Posterior cingulate gyrus (tissue), 11 donors: ENCODE measurements around the gene ITGB5.
"Not testable (repeated sequence)": the region's sequence is repeated elsewhere in the genome, so short reads cannot be mapped to it uniquely, and the experiment has no call there.

Experiments
- DNase-seq, 10 donors: peaks; one replicate each; pipeline versions ENCODE4 v3.0.0 to v3.0.0-alpha.2; 2020 to 2021; ENCODE audit warnings: mixed read lengths in 3 of 10
- intact Hi-C: fragments of 100-400 bp; cut with DNase I; formaldehyde crosslinking; loops from one replicate; pipeline ENCODE4 v1.15.1; 2023

The ITGB5 gene

DNA sequence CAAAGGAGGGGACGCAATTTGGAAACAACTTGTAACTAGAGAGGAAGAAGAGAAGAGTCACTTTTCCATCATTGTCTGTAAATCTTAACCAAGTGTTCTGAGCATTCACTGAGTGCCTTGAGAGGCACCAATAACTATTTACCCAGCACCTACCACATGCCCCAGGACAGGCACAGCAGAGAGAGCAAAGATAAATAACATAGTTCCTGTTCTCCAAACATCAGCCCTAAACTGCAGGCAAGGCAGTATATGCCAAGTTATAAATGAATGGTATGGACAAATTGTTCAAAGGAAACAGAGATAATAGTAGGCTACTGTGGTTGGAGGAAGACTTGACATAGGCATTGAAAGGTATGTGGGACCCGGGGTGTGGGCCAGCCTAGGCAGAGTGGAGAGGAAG, 45.6 kb downstream of the ITGB5 start:
- DNase-seq: no peak
- intact Hi-C loops: no loop called here

DNA sequence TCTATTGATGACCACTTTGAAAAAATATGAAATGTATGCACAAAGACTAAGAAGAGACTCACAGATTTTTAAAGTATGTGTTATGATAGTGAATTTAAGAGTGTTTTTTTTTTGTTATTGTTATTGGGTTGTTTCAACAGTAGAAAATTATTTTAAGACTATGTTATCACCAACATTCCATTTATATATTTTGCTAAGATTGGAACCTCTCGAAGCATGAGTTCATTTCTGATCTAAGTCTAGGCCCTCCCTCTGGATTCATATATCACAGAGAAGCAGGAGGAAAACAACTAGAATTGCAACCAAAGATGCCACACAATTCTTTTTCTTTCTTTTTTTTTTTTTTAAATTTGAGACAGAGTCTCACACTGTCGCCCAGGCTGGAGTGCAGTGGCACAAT, 46.8 kb downstream of the ITGB5 start:
- intact Hi-C loops: no loop called here

DNA sequence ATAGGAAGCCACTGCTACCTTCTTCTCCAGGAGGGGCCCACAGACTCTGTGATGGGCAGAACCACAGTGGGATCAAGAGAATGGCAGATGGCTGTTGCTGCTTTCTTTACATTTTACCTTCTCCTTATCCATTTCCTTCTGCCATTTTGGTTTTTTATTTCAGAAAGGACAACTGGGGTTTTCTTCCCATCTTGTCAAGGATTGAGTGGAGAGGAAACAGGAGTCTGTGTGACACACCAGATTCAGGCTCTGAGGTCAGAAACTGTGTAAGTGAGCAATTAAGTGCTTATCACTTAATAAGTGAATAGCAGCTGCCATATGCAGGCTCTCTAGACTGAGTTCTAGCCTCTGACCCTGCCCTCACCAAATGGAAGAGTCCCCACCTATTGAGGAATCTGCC, 47.3 kb downstream of the ITGB5 start:
- no peak for DNase-seq
- intact Hi-C loops: no loop called here

More for the DNA sequence above, 46.8 kb downstream of the ITGB5 start:
- DNase-seq: no peak

DNA sequence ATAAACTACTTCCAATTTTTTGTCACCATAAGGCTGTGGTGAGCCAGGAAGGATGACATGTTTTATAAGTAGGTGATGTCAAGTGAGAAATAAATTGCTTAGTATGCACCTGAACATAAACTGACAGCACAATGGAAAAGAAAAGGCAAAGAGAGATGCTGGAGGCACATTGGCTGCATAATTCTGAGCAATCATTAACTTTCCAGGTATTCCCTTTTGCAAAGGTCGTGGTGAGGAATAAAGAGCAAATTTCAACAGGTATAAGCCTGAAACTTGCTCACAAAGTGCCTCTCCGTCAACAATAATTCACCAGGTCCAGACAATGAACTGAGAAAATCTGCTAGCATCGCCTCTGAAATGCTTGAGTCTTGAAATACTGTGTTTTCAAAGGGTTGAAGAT, 48.2 kb downstream of the ITGB5 start:
- intact Hi-C loops: no loop called here
- DNase-seq: no peak

DNA sequence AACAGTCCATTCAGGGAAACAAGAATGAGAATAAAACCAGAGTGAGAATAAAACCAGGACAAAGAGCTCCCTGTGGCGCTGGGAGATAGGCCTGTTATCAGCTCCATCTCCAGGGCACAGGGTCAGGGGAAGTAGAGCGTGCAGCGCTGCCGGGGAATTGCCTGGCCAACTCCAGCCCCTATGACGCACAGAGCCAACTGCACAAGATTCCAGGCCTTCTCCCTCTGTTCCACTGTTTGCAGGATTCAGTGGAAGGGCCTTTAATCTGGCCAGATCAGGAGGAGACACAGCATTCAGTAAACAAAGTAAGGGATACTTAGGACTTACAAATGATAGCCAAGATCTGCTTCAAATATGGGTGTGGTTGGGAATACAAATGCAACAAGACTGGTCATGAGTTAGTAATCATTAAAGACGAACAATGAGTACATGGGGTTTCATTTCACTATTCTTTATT, 49.4 kb downstream of the ITGB5 start:
- intact Hi-C loops: no loop called here
- DNase-seq: no peak

DNA sequence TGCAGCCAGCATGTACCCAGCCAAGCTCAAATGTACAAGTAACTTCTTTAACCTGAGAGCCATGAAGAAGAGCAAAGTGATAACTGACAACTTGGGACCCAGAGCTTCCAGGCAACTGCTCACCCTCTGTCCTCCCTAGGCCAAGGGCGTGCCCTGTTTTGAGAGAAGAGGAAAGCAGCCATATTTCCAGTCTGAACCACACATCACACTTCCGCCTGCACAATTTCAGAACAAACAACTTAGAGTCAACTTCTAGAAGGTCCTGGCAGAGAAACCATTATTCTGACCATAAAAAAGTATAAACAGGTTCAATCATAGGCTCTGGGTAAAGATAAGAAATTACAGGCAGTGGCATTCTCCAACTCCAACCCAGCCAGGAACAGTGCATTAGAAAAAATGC, 50.1 kb downstream of the ITGB5 start:
- intact Hi-C loops: no loop called here

DNA sequence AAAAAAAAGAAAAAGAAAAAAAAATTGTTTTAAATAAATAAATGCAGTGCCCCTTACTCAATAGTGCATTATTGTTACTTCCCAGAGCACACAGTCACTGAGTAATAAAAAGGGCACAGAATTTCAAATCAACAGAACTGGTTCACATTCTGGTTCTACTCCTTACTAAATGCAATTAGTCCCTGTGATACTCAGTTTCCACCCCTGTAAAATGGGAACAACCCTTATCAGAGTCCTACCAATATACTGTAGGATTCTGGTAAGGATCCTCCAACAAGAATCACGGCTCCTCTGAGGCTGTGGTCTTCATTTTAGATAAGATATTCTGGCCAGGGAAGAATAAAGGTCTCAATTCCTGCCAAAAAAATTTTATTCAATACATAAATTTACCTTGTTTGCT, 50.7 kb downstream of the ITGB5 start:
- intact Hi-C loops: no loop called here
- no peak for DNase-seq

More for the DNA sequence above, 50.1 kb downstream of the ITGB5 start:
- no peak for DNase-seq

DNA sequence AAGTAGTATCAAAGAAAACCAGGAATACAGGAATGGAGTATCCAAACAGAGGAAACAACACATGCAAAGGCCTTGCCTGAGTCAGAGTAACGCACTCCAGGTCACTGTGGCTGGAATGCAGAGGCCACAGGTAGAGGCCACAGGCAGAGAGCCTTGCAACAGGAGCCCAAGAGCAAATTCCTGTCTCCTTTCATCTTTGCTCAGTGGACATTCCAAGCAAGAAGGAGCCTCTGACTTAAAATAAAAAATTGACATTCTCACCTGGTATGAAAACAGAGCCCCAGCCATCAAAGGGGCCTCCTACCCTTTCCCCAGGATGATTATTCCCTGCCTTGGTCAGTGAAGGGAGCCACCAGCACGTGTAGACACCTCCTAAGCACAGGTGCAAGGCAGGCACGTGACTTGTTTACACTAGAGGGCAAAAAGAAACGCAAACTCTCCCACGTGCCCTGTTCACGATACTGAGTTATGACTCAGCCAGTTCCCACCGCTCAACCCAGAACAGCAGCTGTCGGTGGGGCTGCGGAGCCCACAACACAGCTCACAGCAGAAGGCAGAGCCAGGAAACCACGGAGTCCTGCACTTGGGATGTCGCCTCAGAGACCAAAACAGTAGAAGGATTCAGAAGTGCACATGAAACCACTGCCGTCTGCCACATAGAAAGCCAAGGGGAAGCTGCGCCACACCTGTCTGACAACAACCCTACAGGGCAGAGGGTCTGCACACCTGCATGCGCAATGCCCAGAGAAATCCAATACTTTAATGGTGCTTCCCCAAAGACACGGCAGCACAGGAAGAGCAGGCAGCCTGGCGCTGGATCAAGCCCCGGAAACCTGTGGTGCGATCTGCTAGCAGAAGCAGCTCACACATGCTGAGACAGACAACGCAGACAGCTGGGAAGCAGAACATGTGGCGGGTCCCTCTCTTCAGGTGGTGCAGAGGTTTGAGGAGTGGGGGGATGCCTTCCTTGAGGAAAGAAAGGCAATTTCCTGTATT, 52.1 kb downstream of the ITGB5 start:
- peak in 3 of 10 donors; percentile 39 to 90 (median 79) for DNase-seq
- intact Hi-C loops: no loop called here

DNA sequence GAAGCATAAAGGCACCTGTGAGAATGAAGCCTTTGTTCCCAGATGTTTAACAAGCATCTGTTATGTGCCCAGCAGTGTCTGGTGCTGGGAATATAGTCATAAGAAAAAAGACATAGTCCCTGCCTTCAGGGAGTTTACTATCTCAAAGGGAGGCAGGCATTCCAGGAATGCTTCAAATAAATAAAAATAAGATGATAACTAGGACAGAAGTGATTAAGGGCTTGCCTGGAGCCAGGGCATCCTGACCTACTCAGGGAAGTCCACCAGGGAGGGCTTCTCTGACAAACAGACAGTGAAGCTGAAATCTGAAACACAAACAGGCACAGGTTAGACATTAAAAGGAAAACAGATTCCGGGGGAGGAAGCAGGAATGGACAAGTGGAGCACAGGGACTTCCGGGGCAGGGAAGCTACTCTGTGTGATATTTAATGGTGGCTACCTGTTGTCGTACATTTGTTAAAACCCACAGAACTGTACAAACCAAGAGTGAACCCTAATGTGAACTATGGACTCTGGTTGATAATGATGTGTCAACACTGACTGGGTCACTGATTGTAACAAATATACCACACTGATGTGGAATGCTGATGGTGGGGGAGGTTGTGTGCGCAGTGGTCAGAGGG, 53.3 kb downstream of the ITGB5 start:
- no peak for DNase-seq
- intact Hi-C loops: no loop called here

DNA sequence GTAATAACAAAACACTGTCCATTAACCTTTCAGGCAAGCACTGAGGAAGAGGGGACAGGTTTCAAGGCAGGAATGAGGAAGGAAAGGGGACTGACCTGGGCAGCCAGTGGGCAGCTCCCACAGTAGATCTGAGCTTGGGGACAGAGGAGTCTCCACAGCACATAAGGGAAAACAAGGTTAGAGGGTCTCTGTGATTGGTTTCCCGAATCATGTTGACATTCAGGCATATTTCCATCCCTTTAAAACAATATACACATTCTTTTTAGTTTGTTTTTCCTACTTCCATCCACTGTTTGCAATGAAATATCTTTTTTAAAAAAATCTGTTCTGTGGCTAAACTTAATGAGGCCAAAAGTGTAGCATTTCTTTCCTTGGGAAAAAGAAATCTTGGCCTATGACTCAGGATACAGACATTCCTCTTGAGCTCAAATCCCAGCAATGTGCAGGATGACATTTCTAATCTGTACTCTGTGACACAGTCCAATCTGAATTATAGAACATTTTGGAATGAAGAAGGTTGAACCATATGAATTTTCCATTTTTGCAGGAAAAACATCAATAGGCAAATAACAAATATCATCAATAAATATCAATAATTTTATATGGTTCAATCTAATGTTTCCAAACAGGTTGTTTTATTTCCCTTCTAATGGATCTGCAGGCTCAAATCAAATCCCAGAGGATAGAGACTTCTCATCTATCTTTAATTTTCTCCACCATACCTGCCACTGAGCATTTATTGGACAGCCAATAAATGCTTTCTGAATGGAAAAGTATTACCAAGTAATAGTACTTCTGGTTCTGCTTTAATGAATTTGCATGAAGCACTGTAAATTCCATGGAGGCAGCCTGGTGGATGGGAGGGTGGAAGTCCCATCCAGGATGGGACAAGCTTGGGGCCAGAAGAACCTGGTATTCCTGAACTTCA, 54.1 kb downstream of the ITGB5 start:
- intact Hi-C loops: no loop called here
- DNase-seq: no peak

DNA sequence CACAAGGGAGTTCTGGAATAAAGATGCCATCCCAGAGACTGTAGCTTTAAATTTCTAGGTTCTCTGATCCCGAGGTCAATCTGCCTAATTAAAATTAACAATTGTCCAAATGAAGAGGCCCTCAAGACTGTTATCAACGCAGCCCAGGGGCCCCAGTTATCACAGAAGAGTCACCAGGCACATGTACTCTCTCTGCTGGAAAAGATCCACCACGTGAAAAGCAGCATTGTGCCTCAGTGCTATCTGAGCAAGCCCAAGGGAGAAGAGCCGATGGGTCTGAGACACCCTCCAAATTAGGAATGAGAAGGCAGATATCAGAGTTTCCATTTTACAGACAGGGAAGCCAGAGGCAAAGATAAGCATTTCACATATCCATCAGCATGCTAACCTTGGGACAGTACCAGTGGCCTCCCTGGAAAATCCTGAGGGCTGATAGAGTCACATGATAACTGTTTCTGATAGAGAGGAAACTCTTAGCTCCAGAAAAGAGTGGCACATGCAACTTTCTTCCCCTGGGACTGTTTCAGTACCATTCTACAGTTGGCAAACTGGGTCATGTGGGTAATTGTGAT, 55.5 kb downstream of the ITGB5 start:
- DNase-seq: no peak

DNA sequence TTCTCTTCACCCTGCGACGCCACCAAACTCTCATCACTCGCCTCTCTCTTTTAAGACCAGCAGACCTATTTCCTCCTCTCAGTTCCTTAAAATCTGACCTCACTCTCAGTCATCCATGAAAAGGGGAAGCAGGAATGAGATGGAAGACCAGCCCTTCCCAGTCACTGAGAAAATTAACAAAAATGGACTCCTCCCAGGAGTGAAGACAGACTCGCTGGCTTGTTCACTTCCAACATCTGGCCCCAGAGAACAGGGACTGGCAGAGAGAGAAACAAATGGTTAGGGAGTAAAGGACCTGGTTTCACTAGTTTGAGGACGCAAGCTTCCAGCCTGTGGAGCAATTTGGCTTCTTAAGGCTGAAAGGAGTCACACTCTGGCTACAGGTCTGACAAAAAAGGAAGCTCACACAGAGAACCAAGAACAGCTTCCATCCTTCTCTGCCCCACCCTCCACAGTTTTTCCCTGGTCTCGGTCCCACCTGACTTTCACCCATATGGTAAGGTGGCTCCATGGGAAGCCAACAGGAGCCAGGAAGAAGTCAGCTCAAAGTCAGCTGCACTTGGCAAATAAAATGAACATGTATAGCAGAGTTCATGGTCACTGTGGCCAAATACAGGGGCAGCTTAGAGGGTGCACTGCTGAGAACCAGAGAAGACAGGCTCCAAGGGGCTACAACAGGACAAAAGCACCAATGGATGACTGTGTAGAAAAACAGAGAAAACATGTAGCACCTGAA, 57.2 kb downstream of the ITGB5 start:
- DNase-seq: no peak

More for the DNA sequence above, 55.5 kb downstream of the ITGB5 start:
- intact Hi-C loops: no loop called here

DNA sequence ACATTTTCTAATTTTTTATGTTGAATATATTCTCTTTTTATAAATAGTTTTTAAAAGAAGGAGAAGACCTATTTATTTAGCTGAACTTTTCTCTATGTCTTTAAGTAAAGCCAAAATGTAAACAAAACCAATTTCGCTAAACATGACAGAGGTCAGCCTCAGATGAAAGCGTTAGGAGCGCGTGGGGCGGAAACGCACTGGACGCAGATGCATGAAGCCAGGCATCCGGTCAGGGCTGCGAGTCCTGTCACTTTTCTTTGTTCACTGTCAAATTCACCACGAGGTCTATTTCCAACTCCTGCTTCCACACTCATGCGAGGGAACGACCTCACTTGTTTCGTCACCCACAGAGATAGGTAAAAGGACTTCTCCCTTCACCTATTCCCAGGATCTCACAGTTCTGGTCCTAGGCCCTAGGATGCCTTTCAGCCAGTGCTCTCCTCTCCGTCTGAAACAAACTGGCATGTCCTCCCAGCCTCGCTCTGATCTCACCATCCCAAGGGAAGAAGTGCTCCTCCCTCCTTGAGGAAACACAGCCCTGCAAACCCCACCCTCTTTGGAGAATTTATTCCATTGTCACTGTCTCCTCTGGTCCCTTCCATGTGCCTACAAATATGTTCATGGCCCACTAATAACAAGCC, 57.9 kb downstream of the ITGB5 start:
- no peak for DNase-seq
- intact Hi-C loops: no loop called here

More for the DNA sequence above, 57.2 kb downstream of the ITGB5 start:
- intact Hi-C loops: no loop called here

DNA sequence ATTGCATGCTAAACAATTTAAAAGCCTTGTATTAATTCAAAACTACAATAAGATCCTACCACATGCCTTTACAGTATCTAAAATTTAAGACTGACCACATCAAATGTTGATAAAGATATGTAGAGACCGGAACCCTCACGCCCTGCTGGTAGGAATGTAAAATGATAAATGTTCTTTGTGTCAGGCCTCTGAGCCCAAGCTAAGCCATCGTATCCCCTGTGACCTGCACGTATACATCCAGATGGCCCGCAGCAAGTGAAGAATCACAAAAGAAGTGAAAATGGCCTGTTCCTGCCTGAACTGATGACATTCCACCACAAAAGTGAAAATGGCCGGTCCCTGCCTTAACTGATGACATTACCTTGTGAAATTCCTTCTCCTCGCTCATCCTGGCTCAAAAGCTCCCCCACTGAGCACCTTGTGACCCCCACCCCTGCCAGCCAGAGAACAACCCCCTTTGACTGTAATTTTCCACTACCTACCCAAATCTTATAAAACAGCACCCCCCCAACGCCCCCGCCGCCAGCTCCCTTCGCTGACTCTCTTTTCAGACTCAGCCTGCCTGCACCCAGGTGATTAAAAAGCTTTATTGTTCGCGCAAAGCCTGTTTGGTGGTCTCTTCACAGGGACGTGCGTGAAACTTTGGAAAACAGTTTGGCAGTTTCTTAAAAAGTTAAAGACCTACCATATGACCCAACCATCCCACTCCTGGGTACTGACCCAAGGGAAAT, 59.5 kb downstream of the ITGB5 start:
- DNase-seq, intact Hi-C loops: not testable (repeated sequence)

DNA sequence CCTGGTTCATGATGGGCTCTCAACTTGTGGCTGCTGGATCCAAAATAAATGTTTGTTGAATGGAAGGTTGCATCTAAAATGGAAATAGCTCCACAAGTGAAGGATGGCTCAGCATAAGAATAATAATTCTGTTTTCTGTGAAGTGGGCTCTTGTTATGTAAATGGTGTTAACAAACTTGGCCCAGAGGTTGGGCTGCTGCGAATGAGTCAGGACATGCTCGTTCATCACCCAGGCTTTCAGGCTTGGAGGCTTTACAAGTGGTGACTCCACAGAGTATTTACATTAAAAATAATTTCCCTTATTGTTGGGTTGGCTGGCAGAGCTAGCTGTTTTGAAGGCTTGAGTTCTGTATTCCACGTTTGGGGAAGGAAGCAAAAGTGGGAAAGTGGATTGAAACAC, 60.5 kb downstream of the ITGB5 start:
- peak in 1 of 10 donors; percentile 86 for DNase-seq
- intact Hi-C loops: no loop called here

DNA sequence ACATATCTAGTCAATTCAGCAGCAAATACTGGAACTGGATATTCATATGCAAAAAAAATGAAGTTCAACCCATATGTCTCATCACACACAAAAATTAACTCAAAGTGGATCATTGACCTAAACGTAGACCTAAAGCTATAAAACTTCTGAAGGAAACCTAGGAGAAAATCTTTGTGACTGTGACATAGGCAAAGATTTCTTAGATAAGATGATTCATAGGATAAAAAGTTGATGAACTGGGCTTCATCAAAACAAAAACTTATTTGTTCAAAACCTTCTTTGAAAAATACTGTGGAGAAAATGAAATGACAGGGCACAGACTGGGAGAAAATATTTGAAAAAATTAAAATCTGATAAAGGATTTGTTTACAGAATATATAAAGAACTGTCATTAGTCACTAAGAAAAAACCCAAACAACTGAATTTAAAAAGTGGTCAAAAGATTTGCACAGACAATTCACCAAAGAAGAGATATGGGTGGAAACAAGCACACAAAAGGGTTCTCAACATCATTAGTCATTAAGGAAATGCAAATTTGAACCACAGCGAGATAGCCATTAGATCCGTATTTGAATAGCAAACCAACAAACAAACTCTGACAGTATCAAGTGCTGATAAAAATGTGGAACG, 62.8 kb downstream of the ITGB5 start:
- no peak for DNase-seq
- intact Hi-C loops: no loop called here

DNA sequence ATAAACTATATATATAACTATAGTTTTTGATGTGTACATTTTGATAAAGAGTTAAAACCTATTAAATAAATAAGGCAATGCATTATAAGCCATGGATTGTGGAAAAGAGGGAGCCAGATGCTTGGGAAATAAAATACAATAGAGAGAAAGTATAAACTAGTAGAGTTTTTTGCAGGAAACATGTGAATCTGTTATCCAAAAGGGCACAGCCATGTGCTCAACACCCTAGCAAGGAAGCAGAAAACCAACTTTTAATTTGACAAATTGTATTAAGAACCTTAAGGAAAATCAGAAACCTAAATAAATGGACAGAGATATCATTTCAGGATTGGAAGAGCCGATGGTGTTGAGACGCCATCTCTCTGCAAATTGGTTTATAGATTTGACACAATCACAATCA, 63.5 kb downstream of the ITGB5 start:
- intact Hi-C loops: no loop called here
- DNase-seq: no peak

DNA sequence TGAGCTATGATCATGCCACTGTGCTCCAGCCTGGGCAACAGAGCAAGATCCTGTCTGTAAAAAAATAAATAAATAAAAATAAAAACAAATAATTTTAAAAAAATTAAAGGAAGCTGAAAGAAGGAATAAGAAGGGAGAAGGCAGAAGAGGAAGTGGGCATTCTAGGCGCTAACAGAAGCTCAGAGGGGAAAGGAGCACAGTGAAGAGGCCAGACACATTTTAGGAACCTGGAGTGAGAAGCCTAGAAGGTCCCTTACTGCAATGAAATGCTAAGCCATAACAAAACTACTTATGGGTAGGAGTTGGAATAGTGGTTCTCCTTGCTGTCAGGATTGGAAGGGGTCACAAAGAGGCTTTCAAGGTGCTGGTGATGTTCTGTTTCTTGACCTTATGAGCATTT, 64.0 kb downstream of the ITGB5 start:
- no peak for DNase-seq
- intact Hi-C loops: no loop called here
